ENCODE measurements around the gene PRRC1. TPM values are rescaled to one million over a fixed set of nuclear protein-coding genes. Genes with fewer than 3 reads are reported as not detected.

PRRC1 gene
- total and polyA plus RNA-seq, 12 donors, result 19.1 to 128 (median 47.8) TPM

- H3K36me3 ChIP-seq (replicated peaks in 1 of 2), result peaks cover 0 to 29% of the 10 kb centered on the region in 2 donors
- intact Hi-C loops (cut with DNase I), result no loop called here
- H3K27ac ChIP-seq, result no peak overlapping the region
- no peaks in the 10 kb centered on the region for H3K4me1 ChIP-seq (replicated peaks in 1 of 2)
- no peaks in the 10 kb centered on the region for H3K27me3 ChIP-seq
- no peaks in the 10 kb centered on the region for H3K9me3 ChIP-seq (replicated peaks in 1 of 3)
- 94 to 95% (median 95%) methylated on average over 3 of the region's 3 CpGs for WGBS, 4 donors
- no peak for DNase-seq
- H3K4me3 ChIP-seq, result no peak overlapping the region
- TF ChIP-seq CTCF (IDR thresholded peaks at IDR 0.05), result no peak
- no peak for TF ChIP-seq POLR2A (IDR thresholded peaks at IDR 0.05)
Measured at GRCh38 chr5:127556609-127557334, 39.3 kb downstream of the PRRC1 start.

GRCh38 chr5:127558273-127558672, 40.8 kb downstream of the PRRC1 start:
- Histone ChIP-seq H3K4me3 (no peak overlapping the region), H3K27me3 (no peaks in the 10 kb centered on the region), H3K27ac (no peak overlapping the region), H3K36me3 (replicated peaks in 1 of 2) (peaks cover 0 to 14% of the 10 kb centered on the region in 2 donors), H3K9me3 (replicated peaks in 1 of 3) (no peaks in the 10 kb centered on the region), H3K4me1 (replicated peaks in 1 of 2) (no peaks in the 10 kb centered on the region)
- TF ChIP-seq POLR2A (IDR thresholded peaks at IDR 0.05) (no peak), CTCF (IDR thresholded peaks at IDR 0.05) (no peak)
- DNase-seq, result no peak
- intact Hi-C loops (cut with DNase I), result no loop called here
- 56 to 80% (median 67%) methylated on average over 2 of the region's 2 CpGs for WGBS, 4 donors

- Histone ChIP-seq H3K27ac (no peak overlapping the region), H3K36me3 (replicated peaks in 1 of 2) (no peaks in the 10 kb centered on the region), H3K4me3 (no peak overlapping the region), H3K4me1 (replicated peaks in 1 of 2) (no peaks in the 10 kb centered on the region), H3K9me3 (replicated peaks in 1 of 3) (no peaks in the 10 kb centered on the region), H3K27me3 (no peaks in the 10 kb centered on the region)
- intact Hi-C loops (cut with DNase I), result loop anchor here (10.0 kb wide), 2 partner anchors 164 to 634 kb away; no protein-coding TSS in a partner anchor
- no peak for TF ChIP-seq CTCF (IDR thresholded peaks at IDR 0.05)
- no peak for TF ChIP-seq POLR2A (IDR thresholded peaks at IDR 0.05)
- DNase-seq, result no peak
- 84 to 90% (median 88%) methylated on average over 3 of the region's 3 CpGs for WGBS, 4 donors
Measured at GRCh38 chr5:127561254-127561653, 43.8 kb downstream of the PRRC1 start.

GRCh38 chr5:127562252-127562651, 44.8 kb downstream of the PRRC1 start:
- Histone ChIP-seq H3K4me1 (replicated peaks in 1 of 2) (no peaks in the 10 kb centered on the region), H3K27me3 (no peaks in the 10 kb centered on the region), H3K36me3 (replicated peaks in 1 of 2) (no peaks in the 10 kb centered on the region), H3K4me3 (no peak overlapping the region), H3K27ac (no peak overlapping the region), H3K9me3 (replicated peaks in 1 of 3) (no peaks in the 10 kb centered on the region)
- DNase-seq, result no peak
- TF ChIP-seq POLR2A (IDR thresholded peaks at IDR 0.05) (no peak), CTCF (IDR thresholded peaks at IDR 0.05) (peak in 1 of 6 experiments; percentile 26)
- intact Hi-C loops (cut with DNase I), result loop anchor here (10.0 kb wide), 2 partner anchors 163 to 633 kb away; no protein-coding TSS in a partner anchor
- WGBS, 4 donors, result 23 to 37% (median 33%) methylated on average over 3 of the region's 3 CpGs

Measured in adrenal gland (tissue), 12 donors.